WTC11 (cell line): ENCODE data around the gene SF3B2. TPM values are rescaled to one million over a fixed set of nuclear protein-coding genes. Genes with fewer than 3 reads are reported as not detected.
A peak's percentile ranks its signal among the peaks of the same experiment; 100 is the strongest.

Source experiments
- ATAC-seq: fragments of 200-7000 bp; cut with Tn5 transposase; 2 replicates; pipeline ENCODE4 v1.10.0; 2021; ENCODE audit warnings: mild to moderate bottlenecking, moderate library complexity
- CTCF ChIA-PET: fragments of 300-600 bp; sonication (Branson Sonifier 250); formaldehyde crosslinking; loops from one replicate; lab custom pipeline; 2021; ENCODE audit warnings: antibody characterized with exemption; lab: Charles Lee
- POLR2A ChIA-PET: fragments of 350-600 bp; sonication (Branson Sonifier 250); formaldehyde crosslinking; loops from one replicate; lab custom pipeline; 2021; ENCODE audit warnings: antibody characterized with exemption; lab: Charles Lee
- DNase-seq: peaks from one replicate; pipeline ENCODE4 v3.0.0; 2021; ENCODE audit warnings: low spot score
- H3K27ac Mint-ChIP-seq: 2 replicates; pipeline ENCODE4 v1.8.0; 2021; ENCODE audit warnings: mixed read lengths
- H3K27me3 Mint-ChIP-seq: 2 replicates; pipeline ENCODE4 v1.8.0; 2021; ENCODE audit warnings: low read depth, mild to moderate bottlenecking, moderate library complexity, mixed read lengths
- H3K36me3 Mint-ChIP-seq: 2 replicates; pipeline ENCODE4 v1.8.0; 2021; ENCODE audit warnings: mixed read lengths
- H3K4me1 Mint-ChIP-seq: 2 replicates; pipeline ENCODE4 v1.8.0; 2022; ENCODE audit warnings: mixed read lengths
- H3K4me3 Mint-ChIP-seq: 2 replicates; pipeline ENCODE4 v1.8.0; 2021; ENCODE audit warnings: mild to moderate bottlenecking, moderate library complexity, mixed read lengths
- H3K9me3 Mint-ChIP-seq: 2 replicates; pipeline ENCODE4 v1.8.0; 2021; ENCODE audit warnings: mixed read lengths
- ATF2 ChIP-seq: sonication (generic); formaldehyde crosslinking; IDR thresholded peaks from 2 replicates; pipeline ENCODE4 v1.8.1; 2022; ENCODE audit warnings: low read depth, missing genetic modification reagents, borderline replicate concordance
- E2F1 ChIP-seq: sonication (generic); formaldehyde crosslinking; IDR thresholded peaks from 2 replicates; pipeline ENCODE4 v1.8.0; 2022; ENCODE audit warnings: mild to moderate bottlenecking, missing genetic modification reagents
- ELF4 ChIP-seq: sonication (generic); formaldehyde crosslinking; IDR thresholded peaks from 2 replicates; pipeline ENCODE4 v1.8.1; 2022; ENCODE audit warnings: low read depth, mild to moderate bottlenecking, moderate library complexity, missing genetic modification reagents
- GRHL2 ChIP-seq: fragments of 250-450 bp; sonication (Bioruptor Pico); IDR thresholded peaks from 2 replicates; pipeline ENCODE4 v1.8.0; 2022; ENCODE audit warnings: mild to moderate bottlenecking, moderate library complexity; ENCODE audit not compliant: insufficient replicate concordance, severe bottlenecking
- GTF2I ChIP-seq: fragments of 250-450 bp; sonication (Bioruptor Pico); conservative IDR thresholded peaks from 2 replicates; pipeline ENCODE4 v1.4.0; 2021; ENCODE audit warnings: mild to moderate bottlenecking
- SMAD3 ChIP-seq: sonication (generic); formaldehyde crosslinking; IDR thresholded peaks from 2 replicates; pipeline ENCODE4 v1.8.0; 2022; ENCODE audit warnings: missing genetic modification reagents, mild to moderate bottlenecking, borderline replicate concordance
- SMAD4 ChIP-seq: sonication (generic); formaldehyde crosslinking; IDR thresholded peaks from 2 replicates; pipeline ENCODE4 v1.8.0; 2022; ENCODE audit warnings: mild to moderate bottlenecking, missing genetic modification reagents
- STAT6 ChIP-seq: sonication (generic); formaldehyde crosslinking; conservative IDR thresholded peaks from 2 replicates; pipeline ENCODE4 v1.8.1; 2023; ENCODE audit warnings: mild to moderate bottlenecking, low read depth, missing genetic modification reagents, moderate library complexity
- TCF7 ChIP-seq: sonication (generic); formaldehyde crosslinking; IDR thresholded peaks from 2 replicates; pipeline ENCODE4 v1.8.0; 2022; ENCODE audit warnings: mild to moderate bottlenecking, low read depth, missing genetic modification reagents, moderate library complexity
- TEAD1 ChIP-seq: sonication (generic); formaldehyde crosslinking; IDR thresholded peaks from 2 replicates; pipeline ENCODE4 v1.8.0; 2022; ENCODE audit warnings: mild to moderate bottlenecking, missing genetic modification reagents
- ZBTB43 ChIP-seq: sonication (generic); formaldehyde crosslinking; IDR thresholded peaks from 2 replicates; pipeline ENCODE4 v1.8.1; 2023; ENCODE audit warnings: mild to moderate bottlenecking, missing genetic modification reagents
- ZNF263 ChIP-seq: sonication (generic); formaldehyde crosslinking; IDR thresholded peaks from 2 replicates; pipeline ENCODE4 v1.8.1; 2022; ENCODE audit warnings: low read depth, mild to moderate bottlenecking, moderate library complexity, missing genetic modification reagents
- ZNF281 ChIP-seq: sonication (generic); formaldehyde crosslinking; IDR thresholded peaks from 2 replicates; pipeline ENCODE4 v1.8.0; 2023; ENCODE audit warnings: mild to moderate bottlenecking, missing genetic modification reagents
- ZNF425 ChIP-seq: fragments of 250-450 bp; sonication (Bioruptor Pico); conservative IDR thresholded peaks from 2 replicates; pipeline ENCODE4 v1.9.0; 2021; ENCODE audit warnings: mild to moderate bottlenecking
- total RNA-seq: library from RNA; stranded (reverse); gene quantifications from 3 replicates; pipeline ENCODE4 v1.2.3, GENCODE V29; 2021
- TF ChIP-seq, protein P1 (sequence below): sonication (generic); formaldehyde crosslinking; IDR thresholded peaks from 2 replicates; pipeline ENCODE4 v1.8.1; 2023; ENCODE audit warnings: mild to moderate bottlenecking, missing genetic modification reagents, borderline replicate concordance
- TF ChIP-seq, protein P2 (sequence below): sonication (generic); formaldehyde crosslinking; IDR thresholded peaks from 2 replicates; pipeline ENCODE4 v1.8.1; 2022; ENCODE audit warnings: missing genetic modification reagents, borderline replicate concordance

The SF3B2 gene
- total RNA-seq, 1 experiment from 2014 or later = 295 TPM

DNA sequence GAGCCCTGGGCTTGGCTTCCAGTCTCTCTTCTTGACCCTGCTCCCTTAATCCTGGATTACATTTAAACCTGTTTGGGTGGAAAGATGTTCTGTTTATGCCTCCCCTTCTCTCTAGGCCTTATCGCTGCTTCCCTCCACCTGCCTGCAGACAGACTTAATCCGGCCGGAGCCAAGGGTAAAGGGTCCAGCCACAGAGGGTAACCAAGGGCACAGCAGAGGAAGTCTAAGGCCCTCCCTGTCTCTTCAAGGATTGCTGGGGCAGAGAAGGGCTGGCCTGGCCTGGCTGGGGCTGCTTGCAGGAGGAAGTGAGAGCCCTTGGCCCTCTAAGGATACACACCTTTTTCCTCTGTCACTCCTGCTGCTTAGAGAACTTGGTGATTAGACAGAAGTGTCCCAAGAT, 5.3 kb upstream of the SF3B2 start (continued):
- no peak for TF ChIP-seq E2F1
- no peak for TF ChIP-seq SMAD4
- TF ChIP-seq GRHL2 (CRISPR knock-in tag) = no peak
- no peak for TF ChIP-seq ZNF425 (CRISPR knock-in tag)

DNA sequence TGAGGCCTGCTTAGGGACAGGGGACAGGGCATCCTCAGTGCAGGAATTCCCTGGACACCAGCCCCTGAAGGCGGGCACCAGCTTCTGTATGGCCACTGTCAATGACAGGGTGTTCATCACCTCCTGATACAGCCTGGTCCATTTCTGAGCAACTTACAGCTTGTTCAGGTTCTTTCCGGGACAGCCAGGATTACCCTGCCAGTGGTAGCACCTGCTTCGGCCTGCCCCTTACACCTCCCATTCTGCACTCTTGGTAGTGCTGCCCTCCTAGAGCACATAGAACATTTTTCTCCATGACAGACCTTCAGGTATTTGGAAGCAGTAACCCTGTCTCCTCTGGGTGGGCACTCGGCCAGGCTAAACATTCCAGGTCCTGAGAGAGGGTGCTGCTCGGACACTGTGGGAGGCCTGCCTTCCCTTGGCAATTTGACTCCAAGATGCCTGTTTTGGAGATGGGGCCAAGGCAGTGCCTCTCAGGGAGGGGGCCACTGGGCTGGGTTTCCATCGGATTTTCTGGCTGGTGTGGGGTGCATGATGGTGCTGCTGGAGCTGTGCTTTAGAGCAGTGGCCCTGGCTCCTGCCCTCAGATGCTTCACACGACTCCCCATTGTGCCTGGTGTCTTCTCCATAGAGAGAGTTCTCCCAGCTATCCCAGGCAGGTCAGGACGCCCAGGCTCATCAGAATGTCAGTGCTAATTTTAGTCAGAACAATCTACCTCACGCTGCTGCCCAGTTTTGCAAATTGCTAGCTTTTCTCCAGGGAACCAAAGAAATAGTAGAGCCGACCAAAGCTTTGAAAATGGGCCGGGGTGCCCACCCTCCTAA, 4.4 kb upstream of the SF3B2 start:
- Mint-ChIP-seq H3K4me1 (peaks cover 42% of the 10 kb centered on the region), H3K36me3 (peaks cover 24% of the 10 kb centered on the region), H3K27me3 (no peaks in the 10 kb centered on the region), H3K9me3 (no peaks in the 10 kb centered on the region), H3K4me3 (peak overlapping the region; percentile 84), H3K27ac (no peak overlapping the region)
- POLR2A ChIA-PET = no interaction called here
- no peak for ATAC-seq
- DNase-seq = no peak
- CTCF ChIA-PET = interaction anchor here (1.3 kb wide), 1 partner anchor 25 kb away, joined by 6 read pairs; no protein-coding TSS in a partner anchor
- TF ChIP-seq TEAD1 (CRISPR knock-in tag) = no peak
- TF ChIP-seq, protein P1, sequence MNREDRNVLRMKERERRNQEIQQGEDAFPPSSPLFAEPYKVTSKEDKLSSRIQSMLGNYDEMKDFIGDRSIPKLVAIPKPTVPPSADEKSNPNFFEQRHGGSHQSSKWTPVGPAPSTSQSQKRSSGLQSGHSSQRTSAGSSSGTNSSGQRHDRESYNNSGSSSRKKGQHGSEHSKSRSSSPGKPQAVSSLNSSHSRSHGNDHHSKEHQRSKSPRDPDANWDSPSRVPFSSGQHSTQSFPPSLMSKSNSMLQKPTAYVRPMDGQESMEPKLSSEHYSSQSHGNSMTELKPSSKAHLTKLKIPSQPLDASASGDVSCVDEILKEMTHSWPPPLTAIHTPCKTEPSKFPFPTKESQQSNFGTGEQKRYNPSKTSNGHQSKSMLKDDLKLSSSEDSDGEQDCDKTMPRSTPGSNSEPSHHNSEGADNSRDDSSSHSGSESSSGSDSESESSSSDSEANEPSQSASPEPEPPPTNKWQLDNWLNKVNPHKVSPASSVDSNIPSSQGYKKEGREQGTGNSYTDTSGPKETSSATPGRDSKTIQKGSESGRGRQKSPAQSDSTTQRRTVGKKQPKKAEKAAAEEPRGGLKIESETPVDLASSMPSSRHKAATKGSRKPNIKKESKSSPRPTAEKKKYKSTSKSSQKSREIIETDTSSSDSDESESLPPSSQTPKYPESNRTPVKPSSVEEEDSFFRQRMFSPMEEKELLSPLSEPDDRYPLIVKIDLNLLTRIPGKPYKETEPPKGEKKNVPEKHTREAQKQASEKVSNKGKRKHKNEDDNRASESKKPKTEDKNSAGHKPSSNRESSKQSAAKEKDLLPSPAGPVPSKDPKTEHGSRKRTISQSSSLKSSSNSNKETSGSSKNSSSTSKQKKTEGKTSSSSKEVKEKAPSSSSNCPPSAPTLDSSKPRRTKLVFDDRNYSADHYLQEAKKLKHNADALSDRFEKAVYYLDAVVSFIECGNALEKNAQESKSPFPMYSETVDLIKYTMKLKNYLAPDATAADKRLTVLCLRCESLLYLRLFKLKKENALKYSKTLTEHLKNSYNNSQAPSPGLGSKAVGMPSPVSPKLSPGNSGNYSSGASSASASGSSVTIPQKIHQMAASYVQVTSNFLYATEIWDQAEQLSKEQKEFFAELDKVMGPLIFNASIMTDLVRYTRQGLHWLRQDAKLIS = no peak
- no peak for TF ChIP-seq ZNF263 (CRISPR knock-in tag)
- TF ChIP-seq GRHL2 (CRISPR knock-in tag) = no peak
- TF ChIP-seq, protein P2, sequence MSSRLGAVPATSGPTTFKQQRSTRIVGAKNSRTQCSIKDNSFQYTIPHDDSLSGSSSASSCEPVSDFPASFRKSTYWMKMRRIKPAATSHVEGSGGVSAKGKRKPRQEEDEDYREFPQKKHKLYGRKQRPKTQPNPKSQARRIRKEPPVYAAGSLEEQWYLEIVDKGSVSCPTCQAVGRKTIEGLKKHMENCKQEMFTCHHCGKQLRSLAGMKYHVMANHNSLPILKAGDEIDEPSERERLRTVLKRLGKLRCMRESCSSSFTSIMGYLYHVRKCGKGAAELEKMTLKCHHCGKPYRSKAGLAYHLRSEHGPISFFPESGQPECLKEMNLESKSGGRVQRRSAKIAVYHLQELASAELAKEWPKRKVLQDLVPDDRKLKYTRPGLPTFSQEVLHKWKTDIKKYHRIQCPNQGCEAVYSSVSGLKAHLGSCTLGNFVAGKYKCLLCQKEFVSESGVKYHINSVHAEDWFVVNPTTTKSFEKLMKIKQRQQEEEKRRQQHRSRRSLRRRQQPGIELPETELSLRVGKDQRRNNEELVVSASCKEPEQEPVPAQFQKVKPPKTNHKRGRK = no peak
- no peak for TF ChIP-seq ZBTB43 (CRISPR knock-in tag)
- no peak for TF ChIP-seq ZNF281 (CRISPR knock-in tag)
- TF ChIP-seq ATF2 (CRISPR knock-in tag) = no peak
- no peak for TF ChIP-seq TCF7
- TF ChIP-seq ELF4 = no peak
- TF ChIP-seq GTF2I (CRISPR knock-in tag) = no peak
- no peak for TF ChIP-seq STAT6 (CRISPR knock-in tag)
- no peak for TF ChIP-seq SMAD3 (CRISPR knock-in tag)
